NT2/D1 (cell line): ENCODE data around the gene VWA3A.

Experiments
- DNase-seq: peaks from one replicate; pipeline ENCODE4 v3.0.0-alpha.2; 2011; ENCODE audit warnings: low read depth, low spot score
- H3K27me3 ChIP-seq: 2 replicates; pipeline ENCODE4 v1.6.0; 2011; ENCODE audit warnings: mild to moderate bottlenecking; ENCODE audit not compliant: insufficient read length, insufficient read depth
- H3K36me3 ChIP-seq: 2 replicates; pipeline ENCODE4 v1.6.1; 2011; ENCODE audit warnings: mild to moderate bottlenecking, low read length, mixed read lengths; ENCODE audit not compliant: insufficient read depth, insufficient read length
- H3K4me1 ChIP-seq: 2 replicates; pipeline ENCODE4 v1.5.1; 2011; ENCODE audit not compliant: insufficient read depth, insufficient read length
- H3K4me3 ChIP-seq: 2 replicates; pipeline ENCODE4 v1.5.1; 2011; ENCODE audit warnings: low read depth; ENCODE audit not compliant: insufficient read length
- H3K9ac ChIP-seq: 2 replicates; pipeline ENCODE4 v1.6.0; 2011; ENCODE audit warnings: low read depth; ENCODE audit not compliant: insufficient read length
- H3K9me3 ChIP-seq: 2 replicates; pipeline ENCODE4 v1.5.1; 2011; ENCODE audit warnings: mild to moderate bottlenecking, low read length; ENCODE audit not compliant: insufficient read depth
- SUZ12 ChIP-seq: IDR thresholded peaks from 2 replicates; pipeline ENCODE4 v1.6.1; 2011; ENCODE audit not compliant: insufficient read length, insufficient read depth; ENCODE audit errors: extremely low read depth
- YY1 ChIP-seq: IDR thresholded peaks from 2 replicates; pipeline ENCODE4 v1.6.1; 2011; ENCODE audit not compliant: insufficient read length, insufficient read depth
- ZNF274 ChIP-seq: IDR thresholded peaks from 2 replicates; pipeline ENCODE4 v1.6.1; 2011; ENCODE audit warnings: mild to moderate bottlenecking, low read depth, low read length

VWA3A gene

GRCh38 chr16:22054847-22055590 is 37.3 kb upstream of the VWA3A start:
- H3K4me3 ChIP-seq: no peak overlapping the region
- no peaks in the 10 kb centered on the region for H3K27me3 ChIP-seq
- peaks cover 4% of the 10 kb centered on the region for H3K36me3 ChIP-seq
- peaks cover 5% of the 10 kb centered on the region; the same call in 1 of the 2 replicates for H3K9me3 ChIP-seq
- DNase-seq: no peak
- TF ChIP-seq ZNF274: no peak
- no peak for TF ChIP-seq YY1
- no peak for TF ChIP-seq SUZ12
- no peaks in the 10 kb centered on the region for H3K4me1 ChIP-seq
- H3K9ac ChIP-seq: no peak overlapping the region

- TF ChIP-seq YY1: no peak
- TF ChIP-seq ZNF274: no peak
- no peak for TF ChIP-seq SUZ12
- DNase-seq: no peak
- Histone ChIP-seq H3K36me3 (peaks cover 4% of the 10 kb centered on the region), H3K9ac (no peak overlapping the region), H3K4me3 (no peak overlapping the region), H3K4me1 (no peaks in the 10 kb centered on the region), H3K9me3 (peaks cover 5% of the 10 kb centered on the region; the same call in 1 of the 2 replicates), H3K27me3 (no peaks in the 10 kb centered on the region)
Measured at GRCh38 chr16:22055881-22056280, 36.5 kb upstream of the VWA3A start.

- no peak overlapping the region for H3K9ac ChIP-seq
- no peaks in the 10 kb centered on the region for H3K4me1 ChIP-seq
- H3K27me3 ChIP-seq: no peaks in the 10 kb centered on the region
- no peaks in the 10 kb centered on the region for H3K36me3 ChIP-seq
- no peak overlapping the region for H3K4me3 ChIP-seq
- peaks cover 21% of the 10 kb centered on the region for H3K9me3 ChIP-seq
- TF ChIP-seq SUZ12 (no peak), YY1 (no peak), ZNF274 (no peak)
- DNase-seq: no peak
Measured at GRCh38 chr16:22063888-22064467, 28.4 kb upstream of the VWA3A start.

- TF ChIP-seq ZNF274 (no peak), YY1 (no peak), SUZ12 (no peak)
Measured at GRCh38 chr16:22065252-22065651, 27.1 kb upstream of the VWA3A start.

GRCh38 chr16:22070361-22071330 is 21.7 kb upstream of the VWA3A start:
- H3K4me3 ChIP-seq: no peak overlapping the region
- H3K27me3 ChIP-seq: no peaks in the 10 kb centered on the region
- DNase-seq: no peak
- no peaks in the 10 kb centered on the region for H3K4me1 ChIP-seq
- peaks cover 21% of the 10 kb centered on the region for H3K9me3 ChIP-seq
- H3K36me3 ChIP-seq: peaks cover under 1% of the 10 kb centered on the region
- no peak overlapping the region for H3K9ac ChIP-seq
- TF ChIP-seq ZNF274 (no peak), YY1 (no peak), SUZ12 (no peak)

More at GRCh38 chr16:22065252-22065651, 27.1 kb upstream of the VWA3A start:
- no peaks in the 10 kb centered on the region for H3K27me3 ChIP-seq
- H3K9ac ChIP-seq: no peak overlapping the region
- DNase-seq: no peak
- H3K9me3 ChIP-seq: peaks cover 21% of the 10 kb centered on the region
- H3K4me1 ChIP-seq: no peaks in the 10 kb centered on the region
- H3K36me3 ChIP-seq: no peaks in the 10 kb centered on the region
- H3K4me3 ChIP-seq: no peak overlapping the region

GRCh38 chr16:22071331-22071910 is 20.9 kb upstream of the VWA3A start:
- H3K9ac ChIP-seq: no peak overlapping the region
- H3K9me3 ChIP-seq: peaks cover 19% of the 10 kb centered on the region
- H3K4me1 ChIP-seq: no peaks in the 10 kb centered on the region
- H3K36me3 ChIP-seq: peaks cover 6% of the 10 kb centered on the region
- TF ChIP-seq SUZ12: no peak
- TF ChIP-seq ZNF274: no peak
- TF ChIP-seq YY1: no peak
- DNase-seq: no peak
- no peak overlapping the region for H3K4me3 ChIP-seq
- no peaks in the 10 kb centered on the region for H3K27me3 ChIP-seq

GRCh38 chr16:22073350-22073749 is 19.0 kb upstream of the VWA3A start:
- Histone ChIP-seq H3K9ac (no peak overlapping the region), H3K4me1 (no peaks in the 10 kb centered on the region), H3K36me3 (peaks cover 6% of the 10 kb centered on the region), H3K27me3 (no peaks in the 10 kb centered on the region), H3K9me3 (peaks cover under 1% of the 10 kb centered on the region; the same call in 1 of the 2 replicates), H3K4me3 (no peak overlapping the region)
- DNase-seq: no peak
- TF ChIP-seq YY1: no peak
